Common myeloid progenitor, CD34-positive (primary cell): ENCODE measurements around the gene MKI67.

ENCODE experiments used
- CTCF ChIA-PET: fragments of 350-600 bp; sonication (Branson Sonifier 250); formaldehyde crosslinking; loops from one replicate; lab custom pipeline; 2021; ENCODE audit warnings: antibody characterized with exemption; lab: Charles Lee
- POLR2A ChIA-PET: fragments of 350-600 bp; sonication (Branson Sonifier 250); formaldehyde crosslinking; loops from one replicate; lab custom pipeline; 2021; ENCODE audit warnings: antibody characterized with exemption; lab: Charles Lee
- DNase-seq, 3 donors: peaks; one replicate each; pipeline versions ENCODE4 v3.0.0 to v3.0.0-alpha.2; 2013
- H3K27ac ChIP-seq, 2 experiments: 1 replicate in 1 of 2; 2 replicates in 1 of 2; pipeline ENCODE4 v1.7.0; 2013; ENCODE audit warnings: inconsistent platforms in 2 of 2, low read length in 2 of 2, mild to moderate bottlenecking in 2 of 2, low read depth in 1 of 2, moderate library complexity in 1 of 2; ENCODE audit not compliant: severe bottlenecking in 2 of 2, insufficient read depth in 1 of 2, poor library complexity in 1 of 2
- H3K27me3 ChIP-seq, 5 experiments: replicated peaks in 2 of 5; 1 replicate in 3 of 5; 2 replicates in 2 of 5; pipeline versions ENCODE4 v1.6.1 to v1.7.0; 2013; ENCODE audit warnings: low read length in 4 of 5, mild to moderate bottlenecking in 2 of 5, moderate library complexity in 2 of 5, inconsistent platforms in 1 of 5; ENCODE audit not compliant: insufficient read depth in 5 of 5, control insufficient read depth in 4 of 5
- H3K36me3 ChIP-seq, 4 experiments: 1 replicate in 2 of 4; 2 replicates in 2 of 4; pipeline versions ENCODE4 v1.6.1 to v1.7.0; 2013; ENCODE audit warnings: low read length in 3 of 4, control low read depth in 1 of 4, mild to moderate bottlenecking in 1 of 4; ENCODE audit not compliant: control insufficient read depth in 4 of 4, insufficient read depth in 4 of 4
- H3K4me1 ChIP-seq, 4 experiments: 1 replicate in 3 of 4; 2 replicates in 1 of 4; pipeline versions ENCODE4 v1.6.1 to v1.7.1; 2013; ENCODE audit warnings: low read length in 3 of 4, mild to moderate bottlenecking in 3 of 4, control low read depth in 1 of 4, inconsistent platforms in 1 of 4, moderate library complexity in 1 of 4; ENCODE audit not compliant: control insufficient read depth in 4 of 4, insufficient read depth in 4 of 4; ENCODE audit errors: control extremely low read depth in 1 of 4
- H3K4me3 ChIP-seq, 7 experiments: 1 replicate in 4 of 7; 2 replicates in 3 of 7; pipeline versions ENCODE4 v1.5.1 to v1.7.0; 2013; ENCODE audit warnings: mild to moderate bottlenecking in 7 of 7, low read length in 6 of 7, moderate library complexity in 6 of 7, inconsistent platforms in 2 of 7, low read depth in 2 of 7, control low read depth in 1 of 7; ENCODE audit not compliant: insufficient read depth in 4 of 7, control insufficient read depth in 1 of 7; ENCODE audit errors: extremely low read depth in 1 of 7
- H3K9me3 ChIP-seq, 5 experiments: 1 replicate in 4 of 5; 2 replicates in 1 of 5; pipeline versions ENCODE4 v1.6.1 to v1.7.1; 2013; ENCODE audit warnings: low read length in 4 of 5, mild to moderate bottlenecking in 2 of 5, inconsistent platforms in 1 of 5, low read depth in 1 of 5, moderate library complexity in 1 of 5; ENCODE audit not compliant: control insufficient read depth in 4 of 5, insufficient read depth in 2 of 5; ENCODE audit errors: control extremely low read depth in 1 of 5
- WGBS: methylation state at CpG from one replicate; pipeline ENCODE4 v1.1.5; 2013; ENCODE audit not compliant: insufficient coverage; 5-methylcytosine and 5-hydroxymethylcytosine counted together

MKI67 gene

GRCh38 chr10:128064108-128064969, 61.9 kb downstream of the MKI67 start:
- H3K36me3 ChIP-seq = peaks cover 18 to 67% (median 43%) of the 10 kb centered on the region in 4 experiments
- WGBS = 0% methylated on average over 9 of the region's 11 CpGs
- peak overlapping the region in 4 of 7 experiments; percentile 8 to 57 (median 34) for H3K4me3 ChIP-seq
- H3K27ac ChIP-seq = peak overlapping the region; percentile 51 to 84
- H3K9me3 ChIP-seq = no peaks in the 10 kb centered on the region
- POLR2A ChIA-PET = interaction anchor here (0.9 to 8.3 kb wide), 3 partner anchors 14 to 47 kb away, joined by 3 to 102 read pairs (median 3); no protein-coding TSS in a partner anchor
- no peaks in the 10 kb centered on the region for H3K27me3 ChIP-seq
- CTCF ChIA-PET = interaction anchor here (0.7 to 18.1 kb wide), 8 partner anchors 18 to 148 kb away, joined by 3 to 288 read pairs (median 4); no protein-coding TSS in a partner anchor
- peaks cover 26 to 74% (median 49%) of the 10 kb centered on the region in 4 experiments for H3K4me1 ChIP-seq
- peak; percentile 94 to 99 (median 98) for DNase-seq

- H3K4me1 ChIP-seq = peaks cover 29 to 80% (median 53%) of the 10 kb centered on the region in 4 experiments
- peak in 2 of 3 donors; percentile 48 to 54 for DNase-seq
- peaks cover 18 to 69% (median 44%) of the 10 kb centered on the region in 4 experiments for H3K36me3 ChIP-seq
- 84% methylated on average over 6 of the region's 7 CpGs for WGBS
- H3K9me3 ChIP-seq = no peaks in the 10 kb centered on the region
- ChIA-PET POLR2A (interaction anchor here (8.3 kb wide), 1 partner anchor 14 kb away, joined by 102 read pairs; no protein-coding TSS in a partner anchor), CTCF (interaction anchor here (0.7 to 18.1 kb wide), 9 partner anchors 8 to 148 kb away, joined by 3 to 288 read pairs (median 4); no protein-coding TSS in a partner anchor)
- H3K27me3 ChIP-seq = no peaks in the 10 kb centered on the region
- peak overlapping the region in 1 of 2 experiments; percentile 84 for H3K27ac ChIP-seq
- H3K4me3 ChIP-seq = peak overlapping the region in 3 of 7 experiments; percentile 8 to 57 (median 40)
These were observed 62.5 kb downstream of the MKI67 start for GRCh38 chr10:128063736-128064107.

- H3K9me3 ChIP-seq = no peaks in the 10 kb centered on the region
- POLR2A ChIA-PET = interaction anchor here (0.7 to 8.3 kb wide), 3 partner anchors 9 to 19 kb away, joined by 4 to 102 read pairs (median 4); no protein-coding TSS in a partner anchor
- no peaks in the 10 kb centered on the region for H3K27me3 ChIP-seq
- 4% methylated on average over 9 of the region's 19 CpGs for WGBS
- H3K27ac ChIP-seq = peak overlapping the region in 1 of 2 experiments; percentile 20
- peak overlapping the region in 5 of 7 experiments; percentile 8 to 57 (median 42) for H3K4me3 ChIP-seq
- peak; percentile 70 to 83 (median 79) for DNase-seq
- CTCF ChIA-PET = interaction anchor here (0.9 to 18.1 kb wide), 8 partner anchors 8 to 115 kb away, joined by 3 to 288 read pairs (median 5); no protein-coding TSS in a partner anchor
- H3K4me1 ChIP-seq = peaks cover 31 to 88% (median 54%) of the 10 kb centered on the region in 4 experiments
- peaks cover 18 to 69% (median 42%) of the 10 kb centered on the region in 4 experiments for H3K36me3 ChIP-seq
These were observed 63.2 kb downstream of the MKI67 start for GRCh38 chr10:128062881-128063563.

DNA sequence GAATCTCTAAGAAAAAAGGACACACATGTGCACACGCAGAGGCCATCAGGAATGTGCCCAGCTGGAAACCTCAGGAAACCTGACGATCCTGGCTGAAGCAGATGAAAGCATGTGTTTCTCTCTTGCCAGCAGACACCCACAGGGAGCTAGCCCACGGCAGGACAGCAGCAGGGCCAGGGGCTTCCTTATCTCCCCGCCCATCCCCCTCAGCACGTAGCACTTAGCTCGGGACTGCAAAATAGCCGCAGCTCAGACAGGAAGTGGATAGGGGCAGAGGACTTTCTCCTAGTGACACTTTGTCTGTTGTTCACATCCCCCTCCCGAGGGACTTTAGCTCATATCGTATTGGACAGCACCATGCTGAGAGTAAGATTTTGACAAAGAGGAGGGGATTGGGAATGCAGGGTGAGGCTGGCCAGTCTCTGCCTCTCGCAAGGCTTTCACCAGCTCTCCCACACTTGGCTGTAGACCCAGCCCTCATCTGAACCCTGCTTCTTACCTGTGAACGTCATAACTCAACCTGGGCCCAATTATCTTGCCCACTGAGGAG, 63.8 kb downstream of the MKI67 start:
- H3K27ac ChIP-seq = peak overlapping the region in 1 of 2 experiments; percentile 20
- CTCF ChIA-PET = interaction anchor here (0.7 to 18.1 kb wide), 7 partner anchors 9 to 89 kb away, joined by 3 to 288 read pairs (median 4); no protein-coding TSS in a partner anchor
- no peaks in the 10 kb centered on the region for H3K9me3 ChIP-seq
- peak in 2 of 3 donors; percentile 54 to 68 for DNase-seq
- 30% methylated on average over 7 of the region's 11 CpGs for WGBS
- POLR2A ChIA-PET = interaction anchor here (0.7 to 8.3 kb wide), 3 partner anchors 8 to 18 kb away, joined by 4 to 102 read pairs (median 4); no protein-coding TSS in a partner anchor
- no peaks in the 10 kb centered on the region for H3K27me3 ChIP-seq
- peak overlapping the region in 6 of 7 experiments; percentile 8 to 57 (median 37) for H3K4me3 ChIP-seq
- H3K36me3 ChIP-seq = peaks cover 15 to 70% (median 43%) of the 10 kb centered on the region in 4 experiments
- H3K4me1 ChIP-seq = peaks cover 31 to 88% (median 54%) of the 10 kb centered on the region in 4 experiments

DNA sequence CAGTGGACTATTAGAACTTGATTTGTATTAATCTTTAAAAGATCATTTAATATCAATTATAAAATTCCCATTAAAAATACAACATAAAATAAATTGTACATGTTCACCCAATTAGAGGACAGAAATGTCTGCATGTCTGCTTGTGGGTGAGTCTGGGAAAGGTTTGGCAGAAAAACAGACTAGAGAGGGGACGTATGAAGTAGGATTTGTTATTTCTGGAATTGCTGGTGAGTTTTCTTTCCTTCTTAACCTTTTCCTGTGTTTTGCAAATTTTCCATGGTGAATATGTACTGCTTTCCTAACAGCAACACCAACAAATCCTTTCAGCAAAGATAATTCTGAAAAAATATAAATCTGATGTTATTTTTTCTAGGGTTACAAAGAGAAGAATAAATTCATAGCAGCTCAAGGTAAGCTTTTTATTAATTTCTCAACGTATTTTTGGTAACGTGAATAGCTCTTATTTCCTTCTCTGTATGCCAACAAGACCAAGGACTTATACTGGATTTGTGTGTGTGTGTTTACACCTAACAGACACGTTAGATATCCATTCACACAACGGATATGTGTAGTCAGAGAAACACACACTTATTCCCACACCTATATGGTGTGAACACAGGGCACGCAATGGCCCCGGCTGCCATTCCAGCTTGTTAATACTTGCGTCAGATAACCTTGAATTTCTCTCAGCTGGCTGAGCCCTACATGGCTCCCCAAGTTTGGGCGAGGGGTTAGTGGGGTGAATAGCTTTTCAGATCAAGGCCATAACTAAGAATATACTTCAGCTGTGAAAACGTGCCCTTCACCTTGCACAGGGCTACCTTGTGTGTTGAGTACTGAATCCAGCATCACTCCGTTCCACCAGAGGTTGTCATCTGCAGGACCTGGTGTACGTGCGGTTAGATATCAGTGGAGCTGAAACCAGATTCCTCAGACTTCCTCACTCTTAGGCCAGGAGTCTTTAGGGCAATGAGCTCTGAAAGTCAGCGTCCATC, 64.6 kb downstream of the MKI67 start:
- no peak for DNase-seq
- no peak overlapping the region for H3K27ac ChIP-seq
- CTCF ChIA-PET = interaction anchor here (0.7 to 18.1 kb wide), 5 partner anchors 10 to 53 kb away, joined by 3 to 288 read pairs (median 7); no protein-coding TSS in a partner anchor
- 79% methylated on average over 7 of the region's 14 CpGs for WGBS
- peak overlapping the region in 3 of 7 experiments; percentile 32 to 57 (median 56) for H3K4me3 ChIP-seq
- H3K27me3 ChIP-seq = no peaks in the 10 kb centered on the region
- peaks cover 9 to 68% (median 39%) of the 10 kb centered on the region in 4 experiments for H3K36me3 ChIP-seq
- H3K4me1 ChIP-seq = peaks cover 31 to 82% (median 54%) of the 10 kb centered on the region in 4 experiments
- POLR2A ChIA-PET = interaction anchor here (1.3 to 8.3 kb wide), 2 partner anchors 12 to 18 kb away, joined by 4 to 102 read pairs; no protein-coding TSS in a partner anchor
- no peaks in the 10 kb centered on the region for H3K9me3 ChIP-seq
